Measurements from ENCODE around the gene INPP5J. TPM values are rescaled to one million over a fixed set of nuclear protein-coding genes. Genes with fewer than 3 reads are reported as not detected.

The INPP5J gene
- total and polyA plus RNA-seq, 9 of the 15 experiments (the other 6 are each of a cell fraction or from before 2014, with no cell fraction given), result 0.10 to 6.3 (median 4.8) TPM

GRCh38 chr22:31154975-31155374, 32.2 kb downstream of the INPP5J start (continued):
- TF ChIP-seq ZBTB11 (CRISPR knock-in tag; IDR thresholded peaks at IDR 0.05), result no peak

- Histone ChIP-seq H3K27me3 (ENCODE audit: control insufficient read depth in 2 of 2, insufficient read depth in 2 of 2, low read length in 2 of 2) (no peaks in the 10 kb centered on the region), H3K9me3 (replicated peaks; ENCODE audit: control insufficient read depth, insufficient read depth, low read depth, low read length) (no peaks in the 10 kb centered on the region), H3K4me3 (no peak overlapping the region), H3K79me2 (ENCODE audit: control insufficient read depth, insufficient read depth, low read length) (peaks cover 2% of the 10 kb centered on the region; the same call in 1 of the 3 replicates), H3K9ac (ENCODE audit: insufficient read depth in 1 of 2, low read depth in 2 of 2, low read length in 2 of 2) (no peak overlapping the region), H3K36me3 (ENCODE audit: control insufficient read depth, insufficient read depth, low read length) (no peaks in the 10 kb centered on the region), H3K27ac (ENCODE audit: extremely low read depth, low read depth, low read length) (no peak overlapping the region), H3K4me2 (ENCODE audit: insufficient read depth, low read length) (no peak overlapping the region), H2AFZ (ENCODE audit: low read depth, low read length) (no peak overlapping the region), H4K20me1 (replicated peaks; ENCODE audit: control insufficient read depth, insufficient read depth, low read length) (no peaks in the 10 kb centered on the region), H3K4me1 (replicated peaks in 1 of 2; ENCODE audit: control insufficient read depth in 2 of 2, insufficient read depth in 2 of 2, low read length in 2 of 2) (no peaks in the 10 kb centered on the region; a peak in 1 of 5 replicates), H3K9me1 (ENCODE audit: control insufficient read depth, insufficient read depth, low read length) (no peaks in the 10 kb centered on the region)
- FAIRE-seq (no peak), DNase-seq (ENCODE audit: extremely low read depth in 1 of 4, low spot score in 3 of 4) (no peak), ATAC-seq (no peak)
- TF ChIP-seq TAF15 (IDR thresholded peaks at IDR 0.05; ENCODE audit: low read depth, low read length), result no peak
- no peak for TF ChIP-seq FOXJ3 (CRISPR knock-in tag; IDR thresholded peaks at IDR 0.05)
- no peak for TF ChIP-seq ELK1 (CRISPR knock-in tag; IDR thresholded peaks at IDR 0.05)
- no peak for TF ChIP-seq CBX8 (IDR thresholded peaks at IDR 0.05; ENCODE audit: borderline replicate concordance, extremely low read depth, low read depth, low read length, poor library complexity, severe bottlenecking)
- TF ChIP-seq RFX5 (IDR thresholded peaks at IDR 0.05; ENCODE audit: low read depth, low read length), result no peak
- TF ChIP-seq MCM2 (IDR thresholded peaks at IDR 0.05; ENCODE audit: low read depth), result no peak
- no peak for TF ChIP-seq STAT5B (CRISPR knock-in tag; IDR thresholded peaks at IDR 0.05)
- no peak for TF ChIP-seq THAP7 (CRISPR knock-in tag; IDR thresholded peaks at IDR 0.05)
- no peak for TF ChIP-seq PKNOX1 (IDR thresholded peaks at IDR 0.05)
- BruUV-seq (replicated peaks), result no TSS peak
- in situ Hi-C loops (cut with MboI) (loop anchor here (10.0 kb wide), 1 partner anchor 201 kb away; no protein-coding TSS in a partner anchor), intact Hi-C loops (cut with micrococcal nuclease) (no loop called here)
- ChIA-PET CTCF (ENCODE audit: low intra/inter-chr PET ratio) (no interaction called here), POLR2A (interaction anchor here (1.1 to 1.5 kb wide), 2 partner anchors 20 to 48 kb away, joined by 3 read pairs; partner anchors contain the start of gene SELENOM)
- WGBS (ENCODE audit: insufficient coverage, low coverage, missing lambda C conversion rate), result 10% methylated on average over 3 of the region's 3 CpGs
These were observed 32.7 kb downstream of the INPP5J start for GRCh38 chr22:31155422-31155821.
